GM18861 (cell line): Measurements from ENCODE around the gene SERTAD1.
"Not testable (repeated sequence)": the region's sequence is repeated elsewhere in the genome, so short reads cannot be mapped to it uniquely, and the experiment has no call there.

Experiments used
- ATAC-seq: cut with Tn5 transposase; IDR thresholded peaks from one replicate; pipeline ENCODE4 v1.9.1; 2021; ENCODE audit not compliant: unreplicated experiment

The SERTAD1 gene

GRCh38 chr19:40425450-40426287, at the start of gene SERTAD1:
Gene SERTAD1 (minus strand): TSS chr19:40425992. CDS start chr19:40423546, 2,446 bp downstream.
- ATAC-seq, result peak; percentile 64

- ATAC-seq, result no peak
These were observed 48.9 kb upstream of the SERTAD1 start for GRCh38 chr19:40474737-40475136.

GRCh38 chr19:40472516-40472915, 46.7 kb upstream of the SERTAD1 start:
- no peak for ATAC-seq

GRCh38 chr19:40471111-40471510, 45.3 kb upstream of the SERTAD1 start:
- ATAC-seq, result no peak

- ATAC-seq, result no peak
These were observed 43.2 kb upstream of the SERTAD1 start for GRCh38 chr19:40469011-40469410.

- ATAC-seq, result no peak
These were observed 41.4 kb upstream of the SERTAD1 start, which contains the start of gene SPTBN4 for GRCh38 chr19:40466985-40467734. Gene SPTBN4 (plus strand): TSS chr19:40467001. CDS start chr19:40472622, 5,621 bp downstream.

- peak; percentile 30 for ATAC-seq
These were observed 40.6 kb upstream of the SERTAD1 start for GRCh38 chr19:40466219-40466984.

GRCh38 chr19:40465557-40466218, 39.9 kb upstream of the SERTAD1 start, which contains the start of gene BLVRB:
Gene BLVRB (minus strand): TSS chr19:40465745. CDS start chr19:40465688, 57 bp downstream.
- peak; percentile 85 for ATAC-seq

GRCh38 chr19:40465025-40465556, 39.3 kb upstream of the SERTAD1 start:
- ATAC-seq, result no peak

GRCh38 chr19:40464059-40465024, 38.5 kb upstream of the SERTAD1 start:
- ATAC-seq, result no peak

GRCh38 chr19:40463587-40464037, 37.8 kb upstream of the SERTAD1 start:
- not testable (repeated sequence) for ATAC-seq

GRCh38 chr19:40461669-40462221, 36.0 kb upstream of the SERTAD1 start:
- ATAC-seq, result no peak

- no peak for ATAC-seq
These were observed 34.4 kb upstream of the SERTAD1 start for GRCh38 chr19:40460185-40460584.

- ATAC-seq, result no peak
These were observed 32.8 kb upstream of the SERTAD1 start for GRCh38 chr19:40458597-40458974.

GRCh38 chr19:40457953-40458596, 32.3 kb upstream of the SERTAD1 start:
- no peak for ATAC-seq

- no peak for ATAC-seq
These were observed 31.3 kb upstream of the SERTAD1 start for GRCh38 chr19:40457048-40457447.

- ATAC-seq, result not testable (repeated sequence)
These were observed 28.2 kb upstream of the SERTAD1 start for GRCh38 chr19:40453943-40454342.

- ATAC-seq, result no peak
These were observed 27.5 kb upstream of the SERTAD1 start for GRCh38 chr19:40453151-40453735.
